Activated CD8-positive, alpha-beta T cell treated with anti-CD3 and anti-CD28 coated beads, Interleukin-2, amount 10 ng/mL, durations not matched to agents 7 days and 5 days (primary cell): Measurements from ENCODE around the gene DPM2. TPM values are rescaled to one million over a fixed set of nuclear protein-coding genes. Genes with fewer than 3 reads are reported as not detected.

ENCODE experiments used
- ATAC-seq: fragments of 150-1000 bp; cut with Tn5 transposase; one replicate; pipeline ENCODE4 v1.10.0; 2021; ENCODE audit warnings: moderate library complexity
- CTCF ChIA-PET: fragments of 350-600 bp; sonication (Branson Sonifier 250); formaldehyde crosslinking; loops from one replicate; lab custom pipeline; 2021; ENCODE audit warnings: antibody characterized with exemption; lab: Charles Lee
- POLR2A ChIA-PET: fragments of 350-600 bp; sonication (Branson Sonifier 250); formaldehyde crosslinking; loops from one replicate; lab custom pipeline; 2021; ENCODE audit warnings: antibody characterized with exemption; lab: Charles Lee
- DNase-seq: peaks from one replicate; pipeline ENCODE4 v3.0.0-alpha.2; 2020
- H3K27ac Mint-ChIP-seq: one replicate; pipeline ENCODE4 v1.8.0; 2021; ENCODE audit warnings: mild to moderate bottlenecking, mixed read lengths
- H3K27me3 Mint-ChIP-seq: one replicate; pipeline ENCODE4 v1.8.0; 2021; ENCODE audit warnings: low read depth, mixed read lengths
- H3K36me3 Mint-ChIP-seq: one replicate; pipeline ENCODE4 v1.8.0; 2021; ENCODE audit warnings: low read depth, mixed read lengths
- H3K4me1 Mint-ChIP-seq: one replicate; pipeline ENCODE4 v1.8.0; 2021; ENCODE audit warnings: low read depth, mixed read lengths
- H3K4me3 Mint-ChIP-seq: one replicate; pipeline ENCODE4 v1.8.0; 2021; ENCODE audit warnings: mild to moderate bottlenecking, mixed read lengths
- H3K9me3 Mint-ChIP-seq: one replicate; pipeline ENCODE4 v1.8.0; 2022; ENCODE audit warnings: mixed read lengths; ENCODE audit not compliant: insufficient read depth
- total RNA-seq, 2 experiments: library from RNA; stranded (reverse); gene quantifications; one replicate each; pipeline ENCODE4 v1.2.3, GENCODE V29; 2021

DPM2 gene
- total RNA-seq, 2 experiments from 2014 or later = 47.9 to 53.8 TPM

GRCh38 chr9:127926906-127927200 lies 10.8 kb downstream of the DPM2 start:
- ChIA-PET CTCF (interaction anchor here (0.9 kb wide), 1 partner anchor 57 kb away, joined by 3 read pairs; no protein-coding TSS in a partner anchor), POLR2A (no interaction called here)
- Mint-ChIP-seq H3K4me1 (peaks cover 52% of the 10 kb centered on the region), H3K36me3 (no peaks in the 10 kb centered on the region), H3K27me3 (peaks cover 20% of the 10 kb centered on the region), H3K9me3 (no peaks in the 10 kb centered on the region), H3K4me3 (peak overlapping the region; percentile 68), H3K27ac (no peak overlapping the region)
- DNase-seq (no peak), ATAC-seq (peak; percentile 3)

- no peaks in the 10 kb centered on the region for H3K36me3 Mint-ChIP-seq
- H3K27ac Mint-ChIP-seq = no peak overlapping the region
- DNase-seq = no peak
- H3K9me3 Mint-ChIP-seq = no peaks in the 10 kb centered on the region
- peak overlapping the region; percentile 68 for H3K4me3 Mint-ChIP-seq
- ChIA-PET POLR2A (no interaction called here), CTCF (interaction anchor here (0.9 to 2.2 kb wide), 4 partner anchors 10 to 191 kb away, joined by 3 to 10 read pairs (median 4); partner anchors contain the start of genes ST6GALNAC4 and TOR2A)
- no peak for ATAC-seq
- peaks cover 20% of the 10 kb centered on the region for H3K27me3 Mint-ChIP-seq
- H3K4me1 Mint-ChIP-seq = peaks cover 54% of the 10 kb centered on the region
These were observed 11.4 kb downstream of the DPM2 start for GRCh38 chr9:127925959-127926905.

GRCh38 chr9:127924736-127925444 lies 12.8 kb downstream of the DPM2 start:
- ChIA-PET CTCF (interaction anchor here (1.3 to 2.2 kb wide), 3 partner anchors 140 to 190 kb away, joined by 3 to 10 read pairs (median 4); partner anchors contain the start of gene TOR2A), POLR2A (interaction anchor here (1.2 kb wide), 1 partner anchor 12 kb away, joined by 4 read pairs; no protein-coding TSS in a partner anchor)
- Mint-ChIP-seq H3K4me3 (no peak overlapping the region), H3K9me3 (no peaks in the 10 kb centered on the region), H3K27ac (no peak overlapping the region), H3K36me3 (no peaks in the 10 kb centered on the region), H3K4me1 (peaks cover 52% of the 10 kb centered on the region), H3K27me3 (peaks cover 17% of the 10 kb centered on the region)
- DNase-seq = no peak
- no peak for ATAC-seq

GRCh38 chr9:127923771-127924170 lies 13.9 kb downstream of the DPM2 start:
- no peaks in the 10 kb centered on the region for H3K36me3 Mint-ChIP-seq
- no peak overlapping the region for H3K27ac Mint-ChIP-seq
- ATAC-seq = no peak
- ChIA-PET CTCF (interaction anchor here (1.2 to 5.5 kb wide), 6 partner anchors 19 to 189 kb away, joined by 3 to 38 read pairs (median 12); partner anchors contain the start of gene TOR2A), POLR2A (no interaction called here)
- no peak overlapping the region for H3K4me3 Mint-ChIP-seq
- H3K27me3 Mint-ChIP-seq = peaks cover 15% of the 10 kb centered on the region
- peaks cover 52% of the 10 kb centered on the region for H3K4me1 Mint-ChIP-seq
- no peaks in the 10 kb centered on the region for H3K9me3 Mint-ChIP-seq
- DNase-seq = no peak

- ChIA-PET POLR2A (no interaction called here), CTCF (interaction anchor here (1.2 to 5.5 kb wide), 5 partner anchors 19 to 188 kb away, joined by 3 to 38 read pairs (median 19); partner anchors contain the start of gene TOR2A)
- H3K27ac Mint-ChIP-seq = no peak overlapping the region
- H3K9me3 Mint-ChIP-seq = no peaks in the 10 kb centered on the region
- H3K4me1 Mint-ChIP-seq = peaks cover 52% of the 10 kb centered on the region
- H3K36me3 Mint-ChIP-seq = no peaks in the 10 kb centered on the region
- H3K27me3 Mint-ChIP-seq = peaks cover 10% of the 10 kb centered on the region
- ATAC-seq (no peak), DNase-seq (no peak)
- no peak overlapping the region for H3K4me3 Mint-ChIP-seq
These were observed 14.6 kb downstream of the DPM2 start for GRCh38 chr9:127923046-127923445.

- Mint-ChIP-seq H3K27me3 (peaks cover 10% of the 10 kb centered on the region), H3K9me3 (no peaks in the 10 kb centered on the region), H3K4me1 (peaks cover 51% of the 10 kb centered on the region), H3K27ac (no peak overlapping the region), H3K4me3 (peak overlapping the region; percentile 51), H3K36me3 (no peaks in the 10 kb centered on the region)
- ATAC-seq (peak; percentile 48), DNase-seq (peak; percentile 85)
- ChIA-PET CTCF (interaction anchor here (0.6 to 5.5 kb wide), 51 partner anchors 9 to 448 kb away, joined by 3 to 38 read pairs (median 4); partner anchors contain the start of genes CDK9, DPM2, EEIG1 and ENG), POLR2A (interaction anchor here (0.8 to 1.5 kb wide), 4 partner anchors 8 to 187 kb away, joined by 4 to 5 read pairs (median 4); partner anchors contain the start of genes CDK9, PIP5KL1 and TOR2A)
These were observed 16.0 kb downstream of the DPM2 start for GRCh38 chr9:127921557-127922120.

- H3K27ac Mint-ChIP-seq = peak overlapping the region; percentile 52
- H3K9me3 Mint-ChIP-seq = no peaks in the 10 kb centered on the region
- ChIA-PET POLR2A (interaction anchor here (1.2 to 1.5 kb wide), 2 partner anchors 9 to 39 kb away, joined by 4 to 5 read pairs; partner anchors contain the start of gene PIP5KL1), CTCF (interaction anchor here (0.6 to 5.5 kb wide), 47 partner anchors 8 to 447 kb away, joined by 3 to 38 read pairs (median 4); partner anchors contain the start of genes CDK9, ENG, PIP5KL1 and ST6GALNAC6)
- H3K4me1 Mint-ChIP-seq = peaks cover 47% of the 10 kb centered on the region
- peaks cover 3% of the 10 kb centered on the region for H3K36me3 Mint-ChIP-seq
- H3K27me3 Mint-ChIP-seq = peaks cover 5% of the 10 kb centered on the region
- no peak for DNase-seq
- no peak for ATAC-seq
- H3K4me3 Mint-ChIP-seq = no peak overlapping the region
These were observed 16.9 kb downstream of the DPM2 start for GRCh38 chr9:127920794-127921193.

GRCh38 chr9:127919253-127919815 lies 18.3 kb downstream of the DPM2 start:
- no peaks in the 10 kb centered on the region for H3K9me3 Mint-ChIP-seq
- no peak for ATAC-seq
- no peak for DNase-seq
- H3K4me1 Mint-ChIP-seq = peaks cover 61% of the 10 kb centered on the region
- ChIA-PET CTCF (interaction anchor here (0.6 to 5.5 kb wide), 9 partner anchors 9 to 329 kb away, joined by 3 to 38 read pairs (median 4); partner anchors contain the start of genes CDK9 and TOR2A), POLR2A (interaction anchor here (0.7 to 1.4 kb wide), 2 partner anchors 13 to 131 kb away, joined by 3 to 4 read pairs; no protein-coding TSS in a partner anchor)
- no peak overlapping the region for H3K4me3 Mint-ChIP-seq
- peaks cover 3% of the 10 kb centered on the region for H3K36me3 Mint-ChIP-seq
- no peaks in the 10 kb centered on the region for H3K27me3 Mint-ChIP-seq
- no peak overlapping the region for H3K27ac Mint-ChIP-seq

GRCh38 chr9:127918183-127919107 lies 19.2 kb downstream of the DPM2 start:
- Mint-ChIP-seq H3K27me3 (no peaks in the 10 kb centered on the region), H3K4me1 (peaks cover 67% of the 10 kb centered on the region), H3K4me3 (no peak overlapping the region), H3K36me3 (peaks cover 9% of the 10 kb centered on the region), H3K27ac (no peak overlapping the region), H3K9me3 (no peaks in the 10 kb centered on the region)
- ATAC-seq (no peak), DNase-seq (no peak)
- ChIA-PET CTCF (interaction anchor here (1.0 to 5.5 kb wide), 8 partner anchors 13 to 328 kb away, joined by 3 to 38 read pairs (median 15); partner anchors contain the start of genes CDK9 and TOR2A), POLR2A (interaction anchor here (0.7 to 6.7 kb wide), 3 partner anchors 12 to 130 kb away, joined by 3 to 81 read pairs (median 4); no protein-coding TSS in a partner anchor)

- no peak for ATAC-seq
These were observed 20.1 kb downstream of the DPM2 start for GRCh38 chr9:127917603-127918002.

More at GRCh38 chr9:127917603-127918002, 20.1 kb downstream of the DPM2 start:
- Mint-ChIP-seq H3K4me1 (peaks cover 73% of the 10 kb centered on the region), H3K27me3 (no peaks in the 10 kb centered on the region), H3K27ac (peak overlapping the region; percentile 43), H3K4me3 (peak overlapping the region; percentile 22), H3K9me3 (no peaks in the 10 kb centered on the region), H3K36me3 (peaks cover 15% of the 10 kb centered on the region)
- CTCF ChIA-PET = interaction anchor here (0.7 to 5.2 kb wide), 7 partner anchors 12 to 188 kb away, joined by 3 to 34 read pairs (median 3); no protein-coding TSS in a partner anchor
- DNase-seq = no peak
- POLR2A ChIA-PET = interaction anchor here (2.3 to 6.7 kb wide), 2 partner anchors 13 to 19 kb away, joined by 12 to 81 read pairs; partner anchors contain the start of gene ST6GALNAC6
